ENCODE data around the gene PRICKLE1.
"Not testable (repeated sequence)": the region's sequence is repeated elsewhere in the genome, so short reads cannot be mapped to it uniquely, and the experiment has no call there.

PRICKLE1 gene

DNA sequence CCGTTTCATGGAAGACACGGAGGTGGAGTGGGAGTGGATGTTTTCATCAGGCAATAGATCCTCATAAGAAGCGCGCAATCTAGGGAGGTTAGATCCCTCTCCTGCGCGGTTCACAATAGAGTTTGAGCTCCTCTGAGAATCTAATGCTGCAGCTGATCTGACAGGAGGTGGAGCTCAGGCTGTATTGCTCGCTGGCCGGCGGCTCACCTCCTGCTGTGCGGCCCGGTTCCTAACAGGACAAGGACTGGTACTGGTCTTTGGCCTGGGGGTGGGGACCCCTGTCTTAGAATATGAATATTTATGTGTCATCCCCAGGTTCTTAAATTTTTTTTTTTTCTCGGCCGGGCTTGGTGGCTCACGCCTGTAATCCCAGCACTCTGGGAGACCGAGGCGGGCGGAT lies 36.7 kb downstream of the PRICKLE1 start:
- DNase-seq = no peak

DNA sequence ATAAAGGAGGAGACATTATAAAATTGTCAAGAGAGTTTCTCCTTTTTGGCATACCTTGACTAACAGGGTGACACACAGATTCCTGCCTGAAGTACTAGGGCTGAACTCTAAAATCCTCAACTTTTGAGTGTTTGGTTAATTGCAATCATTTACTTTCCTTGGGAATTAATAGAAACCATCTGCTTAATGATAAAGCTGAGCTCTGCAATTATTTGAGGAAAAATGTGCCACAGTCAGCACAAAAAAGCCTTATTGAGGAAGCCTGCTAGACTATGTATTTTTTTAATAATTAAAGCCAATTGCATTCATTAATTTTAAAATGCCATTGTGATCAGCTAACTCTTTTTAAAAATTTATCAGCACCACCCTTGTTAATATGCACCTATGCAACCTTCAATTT lies 38.7 kb downstream of the PRICKLE1 start:
- DNase-seq = no peak

DNA sequence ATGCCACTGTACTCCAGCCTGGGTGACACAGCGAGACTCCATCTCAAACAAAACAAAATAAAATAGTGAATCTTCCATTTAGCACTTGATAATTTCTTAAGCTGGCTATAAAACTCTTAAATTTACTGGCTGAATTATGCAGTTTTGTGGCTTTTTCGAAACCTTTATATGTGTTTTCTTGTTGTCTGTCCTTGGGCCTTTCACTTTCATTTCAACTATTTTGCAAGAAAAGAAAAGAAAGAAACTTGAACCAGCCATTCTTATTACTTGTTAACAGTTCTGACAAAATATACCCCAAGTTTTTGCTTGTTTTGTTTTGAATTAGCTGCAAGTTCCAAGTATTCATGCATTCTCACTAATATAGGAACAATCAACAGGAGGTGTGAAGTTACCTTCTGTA lies 42.8 kb downstream of the PRICKLE1 start:
- no peak for DNase-seq

DNA sequence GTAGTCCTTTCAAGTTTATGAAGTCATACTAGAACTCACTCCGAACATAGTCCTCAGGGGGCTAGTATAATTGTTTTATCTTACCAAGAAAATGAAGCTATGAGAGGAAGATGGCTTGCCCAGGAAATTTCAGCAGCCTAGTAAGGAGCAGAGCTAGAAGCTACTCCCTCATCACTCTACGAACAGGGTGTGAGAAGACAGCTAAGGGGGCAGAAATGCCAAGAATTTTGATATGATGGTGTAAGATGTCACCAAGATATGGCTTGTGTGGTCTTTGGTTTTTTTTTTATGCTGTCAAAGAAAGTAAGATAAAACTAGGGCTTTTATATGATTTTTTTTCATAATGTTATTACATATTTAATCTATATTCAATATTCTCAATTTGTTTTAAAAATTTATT lies 47.6 kb downstream of the PRICKLE1 start:
- DNase-seq = no peak

DNA sequence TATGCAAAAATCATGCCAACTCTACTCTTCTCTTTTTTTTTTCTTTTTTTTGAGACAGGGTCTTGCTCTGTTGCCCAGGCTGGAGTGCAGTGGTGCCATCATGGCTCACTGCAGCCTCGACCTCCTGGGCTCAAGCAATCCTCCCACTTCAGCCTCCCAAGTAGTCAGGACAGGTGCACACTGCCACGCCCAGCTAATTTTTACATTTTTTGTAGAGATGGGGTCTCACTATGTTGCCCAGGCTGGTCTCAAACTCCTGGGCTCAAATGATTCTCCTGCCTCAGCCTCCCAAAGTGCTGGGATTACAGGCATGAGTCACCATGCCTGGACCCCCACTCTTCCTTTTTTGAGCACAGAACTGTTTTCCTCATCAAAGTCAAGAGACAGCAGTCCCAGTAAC lies 48.2 kb downstream of the PRICKLE1 start:
- not testable (repeated sequence) for DNase-seq

DNA sequence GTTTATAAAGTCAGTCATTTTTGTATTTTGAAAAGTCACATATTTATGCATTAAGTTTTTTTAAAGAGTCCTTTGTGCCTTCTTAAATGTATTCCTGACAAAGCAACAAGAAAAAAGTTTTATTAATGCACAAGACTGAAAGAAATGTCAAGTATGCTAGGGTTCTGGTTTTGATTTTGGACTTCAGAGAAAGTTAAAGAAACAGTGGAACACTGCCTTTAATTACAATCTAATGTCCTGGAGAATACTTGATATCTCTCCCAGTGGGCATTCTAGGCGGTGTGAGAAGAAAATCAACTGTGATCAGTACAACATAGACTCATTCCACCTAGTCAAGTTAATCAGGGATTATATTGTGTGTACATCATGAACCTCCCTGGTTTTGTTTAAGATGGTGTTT lies 49.9 kb downstream of the PRICKLE1 start:
- no peak for DNase-seq

DNA sequence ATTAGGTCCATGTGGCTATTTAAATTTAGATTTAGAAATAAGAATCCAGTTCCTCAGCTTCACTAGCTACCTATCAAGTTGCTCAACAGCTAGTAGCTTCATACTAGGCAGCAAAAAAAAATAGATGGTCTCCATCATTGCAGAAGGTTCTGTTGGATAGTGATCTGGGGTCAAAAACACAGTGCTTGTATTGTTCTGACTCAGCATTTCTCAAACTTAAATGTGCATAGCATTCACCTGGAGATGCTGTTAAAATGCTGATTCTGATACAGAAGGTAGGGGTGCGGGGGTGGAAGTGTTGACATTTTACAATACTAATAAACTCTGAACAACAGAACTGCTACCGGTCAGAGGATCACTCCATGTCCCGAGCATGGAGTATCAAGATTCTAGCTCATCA lies 51.3 kb downstream of the PRICKLE1 start:
- DNase-seq = no peak

DNA sequence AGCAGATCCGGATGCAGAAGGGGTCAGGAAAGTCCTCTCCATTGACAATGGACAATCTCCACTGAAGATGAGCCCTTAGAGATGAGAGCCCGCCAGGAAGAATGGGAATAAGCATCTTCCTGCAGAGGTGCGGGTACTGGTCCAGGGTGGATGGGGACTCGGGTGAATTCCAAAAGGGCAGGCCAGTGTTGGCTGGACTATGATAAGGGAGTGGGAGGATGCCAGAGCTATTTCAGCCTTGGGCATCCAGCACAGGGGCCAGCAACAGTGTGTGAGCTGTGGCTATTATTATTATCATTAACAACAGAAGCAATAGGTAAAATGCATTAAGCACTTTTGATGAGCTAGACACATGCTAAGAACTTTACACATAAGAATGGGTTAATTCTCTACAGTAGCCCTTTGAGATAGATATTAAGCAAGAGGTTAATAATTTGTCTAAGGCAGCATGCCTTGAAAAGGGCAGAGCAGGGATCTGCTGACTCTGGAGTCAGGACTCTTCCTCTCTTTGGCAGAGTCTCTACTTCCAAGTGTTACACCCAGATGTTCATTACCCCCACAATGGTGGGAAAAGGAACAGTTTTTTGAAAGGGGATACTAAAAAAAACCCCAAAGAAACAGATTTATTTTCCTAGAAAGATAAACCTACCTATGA lies 55.2 kb downstream of the PRICKLE1 start:
- no peak for DNase-seq

DNA sequence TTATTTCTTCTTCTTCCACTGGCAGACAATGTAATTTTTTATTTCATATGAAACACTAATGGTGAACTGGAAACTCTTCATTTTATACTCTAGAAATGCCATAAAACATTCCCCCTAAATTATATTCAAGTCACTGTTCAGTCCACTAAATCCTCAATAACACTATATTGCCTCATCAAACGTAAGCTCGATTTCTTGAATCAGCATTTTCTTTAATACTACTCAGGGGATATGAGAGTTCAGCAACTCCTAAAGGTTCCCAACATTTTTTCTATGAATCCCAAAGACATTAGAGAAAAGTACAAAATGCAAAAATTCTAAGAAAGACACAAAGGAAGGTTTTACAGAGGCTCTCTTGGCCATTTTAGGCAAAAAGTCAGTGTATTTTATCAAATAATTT lies 59.3 kb downstream of the PRICKLE1 start:
- DNase-seq = no peak

DNA sequence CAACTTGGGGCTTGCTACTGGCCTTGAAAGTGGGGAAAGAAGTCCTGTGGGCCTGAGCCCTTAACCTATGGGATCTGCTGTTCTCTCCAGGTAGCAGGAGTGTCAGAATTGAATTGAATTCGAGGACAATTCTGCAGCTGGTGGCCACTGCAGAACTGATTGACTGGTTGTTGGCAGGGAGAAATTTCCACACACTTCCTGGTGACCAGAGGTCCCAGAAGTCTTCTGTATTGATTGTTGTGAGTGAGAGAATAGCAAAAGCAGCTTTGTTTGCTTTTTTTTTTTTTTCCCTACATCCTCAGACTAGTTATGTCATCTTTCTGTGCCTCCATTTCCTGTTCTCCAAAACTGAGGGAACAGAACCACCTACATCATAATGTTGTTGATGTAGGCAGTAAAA lies 64.1 kb downstream of the PRICKLE1 start:
- DNase-seq = no peak

DNA sequence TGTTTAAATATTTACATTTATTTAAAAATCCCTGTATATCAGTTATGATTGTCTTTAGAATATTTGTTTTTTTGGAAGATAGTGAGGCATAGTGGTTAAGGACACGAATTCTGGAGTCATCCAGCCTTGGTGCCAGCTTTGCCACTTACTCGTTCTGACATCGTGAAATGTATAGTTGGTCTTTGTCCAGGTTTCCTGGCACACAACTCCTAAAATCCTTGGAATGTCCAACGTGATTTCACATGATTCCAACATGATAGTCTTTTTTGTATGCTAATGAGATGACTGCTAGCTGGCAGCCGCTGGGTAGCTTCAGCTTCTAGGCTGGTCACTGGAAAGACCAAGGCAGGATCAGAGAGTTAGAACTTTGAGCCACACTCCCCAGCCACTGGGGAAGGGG lies 64.8 kb downstream of the PRICKLE1 start:
- no peak for DNase-seq

DNA sequence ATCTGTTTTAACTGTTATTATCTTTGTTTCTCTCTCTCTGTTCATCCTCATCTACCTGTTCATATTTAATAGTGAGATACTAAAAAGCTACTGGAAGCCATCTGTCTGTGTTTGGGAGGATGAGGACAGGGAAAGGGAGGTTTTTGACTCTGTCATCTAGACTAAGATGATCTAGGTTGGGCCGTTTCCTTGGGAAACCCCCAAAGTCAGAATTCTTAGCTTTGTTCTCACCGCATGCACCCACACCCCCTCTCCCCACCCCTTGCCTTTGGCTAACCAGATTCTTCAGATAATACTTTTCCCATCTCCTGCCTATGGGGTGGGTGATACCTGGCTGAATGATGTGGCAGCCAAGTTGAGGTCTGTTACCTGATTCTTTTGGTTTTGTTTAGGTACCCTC lies 73.0 kb downstream of the PRICKLE1 start:
- no peak for DNase-seq

DNA sequence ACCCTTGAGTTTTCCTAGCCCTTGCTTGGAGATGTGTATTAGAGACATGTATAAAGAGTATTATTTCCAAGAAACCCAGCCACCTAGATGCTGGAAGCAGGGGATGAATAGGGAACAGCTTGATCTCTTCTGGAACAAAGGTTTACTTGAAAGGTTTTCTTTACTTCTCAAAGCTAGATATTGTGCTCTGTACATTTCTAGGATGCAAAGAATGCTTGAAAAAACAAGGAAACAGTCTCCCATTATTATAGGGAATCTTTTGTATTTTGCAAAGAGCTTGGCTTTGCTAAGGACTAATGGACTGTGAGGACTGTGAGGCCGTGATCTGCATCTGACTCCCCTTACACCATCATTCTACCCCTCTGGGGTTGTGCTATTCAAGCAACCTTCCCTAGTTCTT lies 77.9 kb downstream of the PRICKLE1 start:
- no peak for DNase-seq

DNA sequence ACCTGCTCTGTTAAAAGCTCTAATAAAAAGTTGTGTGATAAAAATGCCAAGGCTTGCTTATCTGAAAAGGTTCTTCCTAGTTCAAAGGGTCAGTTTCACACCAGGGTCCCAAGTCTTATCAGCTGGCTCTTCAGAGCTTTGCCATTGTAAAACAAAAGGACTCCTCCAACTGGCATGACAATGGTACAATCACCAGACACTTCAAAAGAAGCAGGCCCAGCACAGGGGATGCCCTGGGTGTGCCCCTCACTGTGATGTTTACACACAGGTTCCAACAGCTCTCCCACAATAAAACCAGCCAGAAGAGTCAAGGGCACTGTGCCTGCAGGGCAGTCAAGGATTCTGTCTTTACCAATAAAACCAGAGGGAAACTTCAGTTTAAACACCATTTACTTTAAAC lies 78.7 kb downstream of the PRICKLE1 start:
- DNase-seq = no peak

DNA sequence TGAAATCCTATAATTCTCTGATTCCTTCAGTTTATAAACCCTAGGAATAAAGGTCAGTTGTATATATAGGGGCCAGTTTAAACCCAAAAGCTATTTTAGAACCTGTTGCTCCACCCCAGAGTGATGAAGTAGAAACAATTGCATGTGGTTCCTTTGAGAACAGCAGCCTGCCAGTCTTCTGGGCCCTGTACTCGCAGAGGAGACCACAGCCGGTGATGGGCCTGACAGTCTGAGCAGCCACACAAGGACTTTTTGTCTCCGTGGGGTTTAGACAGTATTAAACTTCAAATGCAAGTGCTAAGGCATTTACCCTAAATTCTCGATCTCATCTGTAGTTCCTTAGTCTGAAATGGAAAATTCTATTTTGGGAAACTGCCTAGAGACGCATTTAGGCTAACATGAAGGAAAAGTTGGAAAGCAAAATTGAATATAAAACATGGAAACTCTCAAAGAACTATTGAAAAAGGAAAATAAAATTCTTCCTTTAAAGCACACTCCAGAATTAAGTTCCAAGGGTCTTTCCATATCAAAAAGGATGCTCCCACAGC lies 80.6 kb downstream of the PRICKLE1 start:
- DNase-seq = no peak

DNA sequence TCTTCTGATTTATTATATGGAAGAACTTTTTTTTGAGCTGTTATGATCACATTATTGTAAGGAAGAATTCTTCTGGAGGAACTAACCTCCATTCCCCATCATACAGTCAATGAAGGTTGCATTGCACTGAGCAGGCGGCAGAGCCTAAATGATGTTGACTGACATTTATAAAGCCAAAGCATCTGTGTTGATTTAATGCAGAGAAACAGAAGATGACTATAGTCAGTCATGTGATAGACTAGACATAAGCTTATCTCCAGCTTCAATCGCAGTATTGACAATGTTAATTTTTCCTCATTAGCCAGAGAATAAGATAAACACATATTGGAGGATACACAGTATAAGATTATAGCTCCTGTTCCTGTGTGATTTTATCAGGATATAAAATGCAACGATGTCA lies 82.0 kb downstream of the PRICKLE1 start:
- no peak for DNase-seq

DNA sequence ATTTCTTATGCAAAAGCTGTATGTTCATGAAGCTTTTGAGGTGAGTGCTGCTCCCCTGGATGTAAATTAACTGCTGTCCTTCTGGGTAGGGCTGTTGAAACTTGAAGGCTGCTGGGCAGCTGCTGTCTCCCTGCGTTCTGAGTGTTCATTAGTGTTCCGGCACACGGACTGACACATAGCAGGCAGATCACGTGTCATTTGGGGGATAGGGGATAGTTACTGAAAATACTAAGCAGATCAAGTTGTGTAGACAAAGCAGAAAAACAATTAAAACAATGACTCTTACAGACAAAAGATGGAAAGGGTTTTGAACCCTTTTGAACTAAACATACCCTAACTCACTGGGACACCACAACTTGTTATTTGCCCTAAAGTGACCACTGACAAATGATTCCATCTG lies 82.5 kb downstream of the PRICKLE1 start:
- DNase-seq = no peak

DNA sequence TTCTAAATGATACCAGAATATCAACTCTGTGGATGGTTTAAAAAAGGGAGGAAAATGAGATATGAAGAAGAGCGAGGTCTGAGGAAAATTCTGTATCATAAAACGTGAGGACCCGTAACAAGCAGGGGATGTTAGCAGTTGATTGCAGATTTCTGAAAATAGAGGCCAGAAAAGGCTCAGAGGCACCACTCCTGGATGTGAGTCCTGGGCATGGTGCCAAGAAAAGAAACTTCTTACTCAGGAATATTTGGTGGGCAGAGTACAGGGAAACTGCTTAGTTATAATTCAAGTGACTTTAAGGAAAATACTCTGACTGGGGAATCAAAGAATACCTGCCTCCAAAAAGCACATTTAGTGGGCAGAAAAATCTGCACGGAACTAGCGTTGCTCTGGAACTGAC lies 85.5 kb downstream of the PRICKLE1 start:
- DNase-seq = no peak

DNA sequence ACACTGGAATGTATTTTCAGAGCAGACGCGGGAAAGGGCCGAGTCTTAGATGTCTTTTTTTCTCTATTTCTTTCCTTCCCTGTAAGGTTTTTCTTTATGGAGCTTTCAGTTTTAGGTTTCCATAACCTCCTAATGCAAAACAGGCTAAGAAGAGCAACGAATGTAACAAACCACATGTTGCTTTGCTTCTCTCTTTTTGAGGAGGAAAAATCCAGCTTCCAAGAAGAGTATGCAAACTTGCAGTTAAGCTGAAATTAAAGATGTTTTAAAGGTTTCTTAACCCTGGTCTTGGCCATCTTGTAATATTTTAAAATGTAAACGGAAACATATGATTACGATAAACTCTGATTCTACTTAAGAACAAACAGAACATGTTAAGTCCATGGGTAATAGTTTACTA lies 86.9 kb downstream of the PRICKLE1 start:
- no peak for DNase-seq

DNA sequence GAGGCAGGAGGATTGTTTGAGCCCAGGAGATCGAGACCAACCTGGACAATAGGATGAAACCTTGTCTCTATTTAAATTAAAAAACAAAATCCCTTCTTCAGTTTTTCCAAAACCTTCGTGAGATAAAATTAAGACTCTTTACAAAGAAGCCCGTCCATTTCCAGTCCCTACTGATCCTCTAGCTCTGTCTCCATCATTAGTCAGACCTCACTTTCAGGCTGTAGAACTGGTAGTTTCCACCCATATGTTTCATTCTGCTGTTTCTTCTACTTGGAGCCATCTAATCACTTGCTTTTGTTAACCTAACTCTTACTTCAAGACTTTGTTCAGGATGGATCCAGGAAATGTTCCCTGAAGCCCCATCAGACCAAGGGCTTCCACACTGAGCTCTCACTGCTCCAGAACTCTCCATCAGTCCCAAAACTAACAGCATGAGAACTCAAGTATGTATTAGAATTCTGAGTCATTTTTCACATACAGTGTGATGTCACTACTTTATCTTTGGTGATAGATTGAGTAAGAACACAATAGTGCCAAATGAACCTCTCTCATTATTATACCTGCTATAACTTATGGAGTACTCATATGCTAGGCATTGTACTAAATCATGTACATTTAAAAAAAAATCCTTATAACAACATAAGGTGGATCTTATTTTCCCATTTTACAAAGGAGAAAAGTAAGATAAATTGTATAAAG lies 90.8 kb downstream of the PRICKLE1 start:
- no peak for DNase-seq

DNA sequence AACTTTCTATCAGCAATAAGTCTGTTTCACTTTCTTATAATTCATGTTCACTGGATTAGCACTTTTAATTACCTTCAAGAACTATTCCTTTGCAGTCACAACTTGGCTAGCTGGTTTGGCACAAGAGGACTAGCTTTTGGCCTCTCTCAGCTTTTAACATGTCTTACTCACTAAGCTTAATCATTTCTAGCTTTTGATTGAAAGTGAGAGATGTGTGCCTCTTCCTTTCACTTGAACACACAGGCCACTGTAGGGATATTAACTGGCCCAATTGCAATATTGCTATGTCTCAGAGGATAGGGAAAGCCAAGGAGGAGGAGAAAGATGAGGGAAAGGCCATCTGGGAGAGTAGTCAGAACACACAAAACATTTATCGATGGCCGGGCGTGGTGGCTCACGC lies 92.7 kb downstream of the PRICKLE1 start:
- DNase-seq = no peak

DNA sequence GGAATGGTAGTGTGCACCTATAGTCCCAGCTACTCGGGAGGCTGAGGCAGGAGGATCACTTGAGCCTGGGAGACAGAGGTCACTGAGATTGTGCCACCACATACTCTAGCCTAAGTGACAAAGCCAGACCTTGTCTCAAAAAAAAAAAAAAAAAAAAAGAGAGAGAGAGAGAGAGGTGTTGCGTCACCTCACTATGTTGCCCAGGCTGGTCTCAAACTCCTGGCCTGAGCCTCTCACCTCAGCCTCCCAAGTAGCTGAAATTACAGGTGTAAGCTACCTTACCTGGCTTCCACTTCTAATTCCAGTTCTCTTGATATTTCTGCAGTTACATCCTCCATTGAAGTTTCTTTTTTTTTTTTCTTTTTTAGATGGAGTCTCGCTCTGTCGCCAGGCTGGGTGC lies 94.3 kb downstream of the PRICKLE1 start:
- DNase-seq = no peak

DNA sequence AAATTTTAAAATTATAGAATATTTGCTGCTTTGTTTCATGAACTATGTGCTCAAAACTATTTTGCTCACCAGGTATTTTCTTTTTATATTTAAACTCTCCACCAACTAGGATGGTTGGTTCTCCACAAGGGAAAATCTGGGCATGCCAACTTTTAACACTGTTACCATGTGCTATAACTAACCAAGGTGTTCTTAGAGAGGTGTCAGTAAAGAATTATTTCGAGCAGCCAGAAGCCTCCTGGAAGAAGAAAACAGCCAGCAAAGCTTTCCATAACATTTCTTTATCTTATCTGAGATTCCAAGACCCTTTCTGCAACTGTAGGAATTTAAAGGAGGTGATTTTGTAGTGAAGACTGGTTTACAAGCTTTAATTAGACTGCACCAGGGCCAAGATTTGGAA lies 97.3 kb downstream of the PRICKLE1 start:
- no peak for DNase-seq

DNA sequence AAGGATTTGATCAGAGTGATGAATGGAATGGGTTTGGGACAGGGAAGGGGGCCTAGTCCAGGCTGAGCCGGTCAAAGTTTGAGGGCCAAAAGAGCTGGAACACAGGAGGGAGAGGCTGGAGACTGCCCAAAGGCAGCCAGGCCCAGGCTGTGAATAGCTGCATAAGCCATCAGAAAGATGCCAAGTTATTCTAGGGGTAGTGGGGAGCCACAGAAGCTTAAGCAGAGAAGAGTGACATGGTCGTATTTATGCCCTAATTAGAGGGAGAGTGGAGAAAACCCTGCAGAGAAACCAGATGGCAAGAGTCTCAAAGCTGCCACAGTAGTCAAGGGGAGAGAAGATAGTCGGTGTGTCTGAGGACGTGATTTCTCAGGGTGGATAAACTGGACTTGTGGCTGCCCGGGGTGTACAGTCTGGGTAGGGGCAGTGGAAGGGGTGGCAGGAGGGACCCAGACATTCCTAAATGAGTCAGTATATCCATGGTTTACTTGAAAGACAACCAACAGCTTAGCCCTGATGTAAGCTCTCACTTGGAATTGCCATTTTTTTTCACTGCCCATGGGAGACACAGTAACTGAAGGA lies 99.2 kb downstream of the PRICKLE1 start:
- DNase-seq = no peak

All from activated T-cell treated with anti-CD3 and anti-CD28 coated beads for 4 hours (primary cell).